Stimulated activated effector memory CD8-positive, alpha-beta T cell treated with anti-CD3 and anti-CD28 coated beads, Interleukin-12 subunit alpha, Interleukin-12 subunit beta, amount 100 ng/mL, for 72 hours (primary cell): ENCODE results near the gene RAP1GAP.
"Not testable (repeated sequence)": the region's sequence is repeated elsewhere in the genome, so short reads cannot be mapped to it uniquely, and the experiment has no call there.

Experiments
- ATAC-seq: fragments of 150-1000 bp; cut with Tn5 transposase; 2 replicates; pipeline ENCODE4 v1.10.0; 2021
- DNase-seq, 2 donors: peaks; one replicate each; pipeline ENCODE4 v3.0.0; 2021 to 2022; ENCODE audit warnings: low spot score in 2 of 2
- H3K27ac Mint-ChIP-seq: one replicate; pipeline ENCODE4 v1.8.0; 2022; ENCODE audit warnings: mild to moderate bottlenecking, mixed read lengths
- H3K36me3 Mint-ChIP-seq: one replicate; pipeline ENCODE4 v1.8.0; 2022; ENCODE audit warnings: mild to moderate bottlenecking, mixed read lengths
- H3K4me1 Mint-ChIP-seq: one replicate; pipeline ENCODE4 v1.8.0; 2022; ENCODE audit warnings: mixed read lengths
- H3K4me3 Mint-ChIP-seq: one replicate; pipeline ENCODE4 v1.8.0; 2022; ENCODE audit warnings: mild to moderate bottlenecking, mixed read lengths
- H3K9me3 Mint-ChIP-seq: one replicate; pipeline ENCODE4 v1.8.0; 2022; ENCODE audit warnings: mixed read lengths

RAP1GAP gene

DNA sequence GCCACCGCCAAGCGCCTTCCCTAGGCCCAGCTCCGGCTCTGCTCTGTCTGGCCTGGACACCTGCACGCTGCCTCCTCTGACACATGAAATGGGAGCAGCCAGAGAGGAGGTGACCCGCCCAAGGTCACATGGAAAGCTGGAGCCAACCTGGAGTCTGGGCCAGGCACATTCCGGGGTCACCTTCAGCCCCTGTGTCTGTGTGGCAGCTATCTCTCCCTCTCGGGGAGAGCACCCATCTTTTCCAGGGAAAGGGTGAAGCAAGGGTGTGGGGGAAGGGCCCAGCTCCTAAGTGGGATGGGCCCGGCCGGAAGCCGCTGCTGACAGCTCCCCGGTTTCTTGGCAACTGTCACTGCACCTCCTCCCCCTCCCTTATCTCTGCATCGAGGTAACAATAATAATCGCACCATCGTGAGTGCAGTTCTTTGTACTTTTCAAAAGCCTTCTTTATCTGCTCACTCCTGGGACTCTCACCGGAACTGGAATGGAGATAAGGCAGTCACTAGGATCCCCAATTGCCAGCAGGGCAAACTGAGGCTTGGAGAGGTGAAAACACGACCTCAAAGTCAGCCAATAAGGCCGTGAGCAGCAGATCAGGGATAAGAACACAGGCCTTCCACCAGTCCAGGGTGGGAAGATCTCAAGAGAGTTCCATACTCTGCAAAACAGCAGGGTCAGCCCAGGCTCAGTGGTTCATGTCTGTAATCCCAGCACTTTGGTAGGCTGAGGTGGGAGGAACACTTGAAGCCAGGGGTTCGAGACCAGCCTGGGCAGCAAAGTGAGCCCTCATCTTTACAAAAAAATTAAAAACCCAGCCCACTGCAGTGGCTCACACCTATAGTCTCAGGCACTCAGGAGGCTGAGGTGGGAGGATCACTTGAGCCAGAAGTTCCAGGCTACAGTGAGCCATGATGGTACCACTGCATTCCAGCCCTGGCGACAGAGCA lies 36.9 kb downstream of the RAP1GAP start:
- Mint-ChIP-seq H3K36me3 (no peaks in the 10 kb centered on the region), H3K4me3 (no peak overlapping the region), H3K4me1 (no peaks in the 10 kb centered on the region), H3K9me3 (no peaks in the 10 kb centered on the region), H3K27ac (no peak overlapping the region)
- DNase-seq = no peak
- ATAC-seq = no peak

- H3K4me3 Mint-ChIP-seq, ATAC-seq, H3K27ac Mint-ChIP-seq, H3K9me3 Mint-ChIP-seq, DNase-seq, H3K4me1 Mint-ChIP-seq, H3K36me3 Mint-ChIP-seq: not testable (repeated sequence)
Observed at GRCh38 chr1:21631590-21631943, 37.6 kb downstream of the RAP1GAP start.

- Mint-ChIP-seq H3K27ac (no peak overlapping the region), H3K4me1 (no peaks in the 10 kb centered on the region), H3K36me3 (no peaks in the 10 kb centered on the region), H3K9me3 (no peaks in the 10 kb centered on the region), H3K4me3 (no peak overlapping the region)
- DNase-seq = no peak
- ATAC-seq = no peak
Observed at GRCh38 chr1:21630571-21631343, 38.4 kb downstream of the RAP1GAP start.

GRCh38 chr1:21629971-21630370 lies 39.2 kb downstream of the RAP1GAP start:
- no peak overlapping the region for H3K27ac Mint-ChIP-seq
- no peak for ATAC-seq
- no peaks in the 10 kb centered on the region for H3K36me3 Mint-ChIP-seq
- H3K4me1 Mint-ChIP-seq = no peaks in the 10 kb centered on the region
- no peaks in the 10 kb centered on the region for H3K9me3 Mint-ChIP-seq
- no peak overlapping the region for H3K4me3 Mint-ChIP-seq
- DNase-seq = no peak

GRCh38 chr1:21628798-21629393 lies 40.3 kb downstream of the RAP1GAP start:
- Mint-ChIP-seq H3K9me3 (no peaks in the 10 kb centered on the region), H3K27ac (no peak overlapping the region), H3K4me3 (no peak overlapping the region), H3K36me3 (no peaks in the 10 kb centered on the region), H3K4me1 (no peaks in the 10 kb centered on the region)
- ATAC-seq (no peak), DNase-seq (no peak)

- Mint-ChIP-seq H3K4me1 (no peaks in the 10 kb centered on the region), H3K4me3 (no peak overlapping the region), H3K9me3 (no peaks in the 10 kb centered on the region), H3K27ac (no peak overlapping the region), H3K36me3 (no peaks in the 10 kb centered on the region)
- ATAC-seq = no peak
- DNase-seq = no peak
Observed at GRCh38 chr1:21626921-21627339, 42.2 kb downstream of the RAP1GAP start.

DNA sequence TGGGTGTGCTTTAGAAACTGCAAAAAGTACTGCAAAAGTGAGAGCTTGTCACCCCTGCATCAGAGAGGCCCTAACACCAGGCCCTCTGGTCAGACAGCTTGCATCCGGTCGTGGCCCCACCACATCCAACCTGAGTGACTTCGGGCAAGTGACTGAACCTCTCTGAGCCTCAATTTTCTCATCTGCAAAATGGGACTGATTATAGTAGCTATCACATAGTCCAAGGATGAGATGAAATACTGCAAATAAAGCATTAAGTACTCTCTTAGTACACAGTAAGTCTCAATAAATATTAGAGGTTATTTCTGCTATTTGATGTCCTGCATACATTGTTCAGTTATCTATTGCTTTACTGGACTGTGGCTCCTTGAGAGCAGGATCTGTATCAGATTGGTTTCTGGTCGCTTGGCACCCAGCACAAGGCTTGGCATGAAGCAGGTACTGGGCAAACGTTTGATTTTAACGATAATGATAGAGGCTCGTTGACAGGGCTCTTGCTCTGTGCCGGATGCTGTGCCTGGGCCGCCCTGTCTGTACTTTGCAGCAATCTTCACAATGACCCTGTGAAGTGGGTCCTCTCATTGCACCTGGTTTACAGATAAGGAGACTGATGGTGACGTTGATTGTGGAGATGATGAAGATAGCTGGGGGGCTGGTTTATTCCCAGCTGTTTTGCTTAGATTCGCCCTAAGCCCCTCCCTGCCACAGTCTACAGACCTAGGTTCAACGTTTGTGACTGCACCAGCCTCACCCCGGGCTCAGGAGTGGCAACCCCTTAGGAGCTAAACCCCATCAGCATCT lies 43.6 kb downstream of the RAP1GAP start:
- no peaks in the 10 kb centered on the region for H3K9me3 Mint-ChIP-seq
- no peak overlapping the region for H3K4me3 Mint-ChIP-seq
- DNase-seq (no peak), ATAC-seq (no peak)
- no peaks in the 10 kb centered on the region for H3K4me1 Mint-ChIP-seq
- no peaks in the 10 kb centered on the region for H3K36me3 Mint-ChIP-seq
- H3K27ac Mint-ChIP-seq = no peak overlapping the region

DNA sequence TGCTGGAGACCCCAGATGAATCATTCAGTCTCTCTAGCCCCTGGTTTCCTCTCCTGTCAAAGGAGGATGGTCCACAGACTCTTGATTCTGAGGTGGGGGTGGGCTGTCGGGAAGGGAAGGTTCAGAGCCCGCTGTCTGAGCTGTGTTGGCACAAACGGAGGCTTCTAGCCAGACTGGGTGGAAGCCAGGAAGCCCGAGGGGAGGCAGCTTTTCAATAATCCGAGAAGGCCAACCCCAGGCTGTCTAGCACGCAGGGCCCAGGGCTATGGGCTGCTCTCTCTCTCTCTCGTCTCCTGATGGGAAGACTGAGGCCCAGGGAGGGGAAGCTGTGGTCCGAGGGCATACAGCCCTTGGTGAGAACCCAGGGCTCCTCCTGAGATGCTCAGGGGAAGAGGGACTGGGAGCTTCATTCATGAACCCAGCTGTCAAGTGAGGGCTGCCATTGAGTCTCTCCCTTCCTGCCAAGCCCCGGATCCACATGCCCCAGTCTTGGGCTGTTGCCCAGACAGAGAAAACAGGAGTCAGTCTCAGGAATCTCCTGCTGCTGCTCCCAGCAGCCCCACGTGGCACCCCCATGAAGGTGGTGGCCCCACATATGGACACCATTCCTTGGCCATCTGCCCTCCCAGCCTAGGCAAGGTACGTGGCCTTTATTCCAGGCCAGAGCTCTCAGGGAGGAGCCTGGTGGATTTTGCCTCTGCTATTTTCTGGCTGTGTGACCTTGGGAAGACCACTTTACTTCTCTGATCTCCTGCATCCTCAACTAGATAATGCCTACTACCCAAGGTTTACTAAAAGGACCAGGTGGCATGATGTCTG lies 44.4 kb downstream of the RAP1GAP start:
- Mint-ChIP-seq H3K9me3 (no peaks in the 10 kb centered on the region), H3K27ac (no peak overlapping the region)

DNA sequence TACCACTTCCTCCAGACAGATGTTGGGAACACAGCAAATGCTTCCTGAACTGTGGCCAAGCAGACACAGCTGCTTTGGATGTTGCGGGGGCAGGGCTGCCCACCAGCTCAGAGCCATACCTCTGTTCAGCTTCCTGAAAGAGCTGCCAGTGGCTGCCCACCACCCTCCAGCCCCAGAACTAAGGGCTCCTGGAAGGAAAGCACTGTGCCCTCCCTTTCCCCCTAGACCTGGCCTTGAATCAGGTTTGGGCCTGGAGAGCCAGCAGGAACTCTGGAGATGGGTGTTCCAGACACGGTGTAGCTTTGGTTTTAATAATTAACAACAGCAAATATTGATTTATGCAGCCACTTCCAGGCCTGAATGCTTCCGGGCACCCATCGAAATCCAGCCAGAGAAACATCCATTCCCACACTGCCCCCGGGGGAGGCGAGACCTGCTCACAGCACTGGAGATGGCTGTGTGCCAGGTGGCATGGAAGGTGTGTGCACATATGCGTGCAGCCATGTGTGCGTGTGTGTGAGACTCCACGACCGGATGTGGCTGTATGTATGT lies 45.7 kb downstream of the RAP1GAP start:
- Mint-ChIP-seq H3K36me3 (no peaks in the 10 kb centered on the region), H3K27ac (no peak overlapping the region), H3K4me1 (no peaks in the 10 kb centered on the region), H3K9me3 (no peaks in the 10 kb centered on the region), H3K4me3 (peak overlapping the region; percentile 40)
- no peak for DNase-seq
- ATAC-seq = no peak

More for the DNA sequence above, 44.4 kb downstream of the RAP1GAP start:
- Mint-ChIP-seq H3K4me1 (no peaks in the 10 kb centered on the region), H3K36me3 (no peaks in the 10 kb centered on the region), H3K4me3 (no peak overlapping the region)
- ATAC-seq (no peak), DNase-seq (no peak)

GRCh38 chr1:21622466-21623315 lies 46.5 kb downstream of the RAP1GAP start:
- Mint-ChIP-seq H3K4me1 (no peaks in the 10 kb centered on the region), H3K27ac (no peak overlapping the region), H3K9me3 (no peaks in the 10 kb centered on the region), H3K4me3 (peak overlapping the region; percentile 40), H3K36me3 (no peaks in the 10 kb centered on the region)
- DNase-seq (peak; percentile 24 to 58), ATAC-seq (peak; percentile 59)

DNA sequence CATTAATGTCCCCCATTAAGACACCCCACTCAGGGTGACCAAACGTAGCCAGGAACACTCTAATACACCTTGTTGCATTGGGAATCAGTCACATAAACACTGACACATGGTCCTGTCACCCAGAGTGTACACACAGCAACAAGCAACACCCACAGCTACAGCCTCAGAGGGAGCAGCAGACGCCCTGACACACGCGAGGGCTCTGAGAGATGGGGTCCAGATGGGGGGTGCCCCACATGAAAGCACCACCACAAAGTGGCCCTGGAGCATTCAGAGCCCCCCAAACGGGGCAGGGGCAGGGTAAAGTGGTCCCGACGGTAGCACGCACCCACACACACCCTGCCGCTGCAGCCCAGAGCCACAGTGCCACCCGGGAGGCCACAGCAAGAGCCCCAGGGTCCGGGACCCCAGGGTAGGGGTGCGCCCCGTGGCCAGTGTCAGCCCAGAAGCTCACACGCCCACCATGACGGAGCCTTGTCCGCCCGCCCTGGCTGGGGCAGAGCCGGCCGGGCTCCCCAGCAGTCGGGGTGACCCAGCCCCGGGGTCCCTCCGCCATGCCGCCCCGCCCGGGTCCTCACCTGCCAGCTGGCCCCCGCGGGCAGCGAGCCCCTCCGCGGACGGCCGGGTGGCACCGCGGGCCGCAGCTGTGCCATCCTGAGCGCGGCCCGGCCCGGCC lies 47.3 kb downstream of the RAP1GAP start:
- Mint-ChIP-seq H3K4me3 (no peak overlapping the region), H3K36me3 (no peaks in the 10 kb centered on the region), H3K4me1 (no peaks in the 10 kb centered on the region), H3K9me3 (no peaks in the 10 kb centered on the region), H3K27ac (no peak overlapping the region)
- ATAC-seq (no peak), DNase-seq (no peak)

DNA sequence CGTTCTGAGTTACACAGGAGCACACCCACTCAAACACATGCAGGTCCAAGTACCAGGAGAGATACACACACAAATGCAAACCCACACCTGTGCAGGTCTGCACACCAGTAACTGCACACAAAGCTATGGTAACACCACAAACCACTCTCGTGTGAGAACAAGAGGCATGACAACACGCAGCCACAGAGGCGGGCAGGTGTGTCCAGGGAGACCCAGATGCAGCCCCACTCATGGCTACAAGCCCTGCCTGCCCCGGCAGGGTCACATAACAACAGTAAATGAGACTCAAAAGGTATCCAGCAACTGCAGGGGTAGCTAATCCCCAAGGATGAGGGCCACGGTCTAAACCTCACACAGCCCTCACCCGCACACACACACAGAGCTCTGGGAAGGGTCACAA lies 48.1 kb downstream of the RAP1GAP start:
- ATAC-seq (no peak), DNase-seq (no peak)
- H3K36me3 Mint-ChIP-seq = no peaks in the 10 kb centered on the region
- no peaks in the 10 kb centered on the region for H3K4me1 Mint-ChIP-seq
- no peaks in the 10 kb centered on the region for H3K9me3 Mint-ChIP-seq
- H3K27ac Mint-ChIP-seq = no peak overlapping the region
- no peak overlapping the region for H3K4me3 Mint-ChIP-seq

DNA sequence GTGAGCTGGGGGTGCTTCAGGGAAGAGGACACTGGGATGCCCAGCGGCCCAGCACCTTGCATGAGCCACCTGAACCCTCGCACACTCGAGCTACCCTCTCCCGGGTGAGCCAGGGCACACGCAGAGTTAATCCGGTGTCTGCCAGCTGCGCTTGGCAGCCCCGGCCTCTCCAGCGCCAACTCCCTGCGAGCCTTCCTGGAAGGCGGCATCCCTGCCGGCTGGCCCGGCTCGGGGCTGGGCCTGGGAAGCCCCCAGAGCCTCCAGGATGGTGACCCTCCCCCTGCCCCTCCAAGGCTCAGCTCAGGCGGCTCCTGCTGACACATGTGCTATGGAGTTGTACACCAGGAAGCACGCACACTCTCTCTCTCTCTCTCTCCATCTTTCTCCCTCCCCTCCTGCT lies 48.7 kb downstream of the RAP1GAP start:
- Mint-ChIP-seq H3K4me3 (no peak overlapping the region), H3K4me1 (no peaks in the 10 kb centered on the region), H3K9me3 (no peaks in the 10 kb centered on the region), H3K36me3 (no peaks in the 10 kb centered on the region), H3K27ac (no peak overlapping the region)
- no peak for DNase-seq
- ATAC-seq = no peak
